Activated CD4-positive, alpha-beta T cell treated with anti-CD3 and anti-CD28 coated beads for 4 hours (primary cell): ENCODE measurements around the gene NCAPD2.

Experiments used
- DNase-seq, 2 donors: peaks; one replicate each; pipeline ENCODE4 v3.0.0-alpha.2; 2020

Gene NCAPD2

GRCh38 chr12:6493497-6494257 is at the start of gene NCAPD2:
Gene NCAPD2 (plus strand): TSS chr12:6494102. CDS start chr12:6495099, 997 bp downstream.
- DNase-seq, result peak; percentile 92 to 94

GRCh38 chr12:6444704-6445688 is 48.9 kb upstream of the NCAPD2 start, which contains the start of gene CD27:
Gene CD27 (plus strand): TSS chr12:6444955. CDS start chr12:6445096, 141 bp downstream.
- DNase-seq, result no peak

GRCh38 chr12:6450091-6450868 is 43.6 kb upstream of the NCAPD2 start:
- DNase-seq, result no peak

GRCh38 chr12:6450869-6451347 is 43.0 kb upstream of the NCAPD2 start:
- no peak for DNase-seq

- peak; percentile 74 to 80 for DNase-seq
Observed at GRCh38 chr12:6451348-6452244, 42.3 kb upstream of the NCAPD2 start, which contains the start of gene TAPBPL. Gene TAPBPL (plus strand): TSS chr12:6452042. CDS start chr12:6452249, 207 bp downstream.

- no peak for DNase-seq
Observed at GRCh38 chr12:6452245-6452943, 41.5 kb upstream of the NCAPD2 start.

GRCh38 chr12:6452944-6453630 is 40.8 kb upstream of the NCAPD2 start:
- DNase-seq, result no peak

- no peak for DNase-seq
Observed at GRCh38 chr12:6457220-6457945, 36.5 kb upstream of the NCAPD2 start.

- DNase-seq, result no peak
Observed at GRCh38 chr12:6458281-6459003, 35.5 kb upstream of the NCAPD2 start.

GRCh38 chr12:6459004-6459337 is 34.9 kb upstream of the NCAPD2 start:
- no peak for DNase-seq

- DNase-seq, result peak; percentile 55 to 62
Observed at GRCh38 chr12:6460751-6461371, 33.0 kb upstream of the NCAPD2 start.

- DNase-seq, result peak; percentile 68 to 79
Observed at GRCh38 chr12:6461401-6462233, 32.3 kb upstream of the NCAPD2 start.

GRCh38 chr12:6462234-6462995 is 31.5 kb upstream of the NCAPD2 start:
- DNase-seq, result peak in 1 of 2 donors; percentile 46

- no peak for DNase-seq
Observed at GRCh38 chr12:6463216-6463615, 30.7 kb upstream of the NCAPD2 start.

GRCh38 chr12:6463858-6464257 is 30.0 kb upstream of the NCAPD2 start:
- DNase-seq, result no peak

GRCh38 chr12:6464531-6464930 is 29.4 kb upstream of the NCAPD2 start:
- no peak for DNase-seq
